ENCODE measurements around the gene CES4A. TPM values are rescaled to one million over a fixed set of nuclear protein-coding genes. Genes with fewer than 3 reads are reported as not detected.

Gene CES4A
- total and polyA plus RNA-seq, 9 of the 15 experiments (the other 6 are each of a cell fraction or from before 2014, with no cell fraction given), result 0.09 to 0.13 (median 0.11) TPM; not detected in 6

- POLR2A ChIA-PET, result interaction anchor here (0.6 kb wide), 1 partner anchor 271 kb away, joined by 3 read pairs; no protein-coding TSS in a partner anchor
- Histone ChIP-seq H3K9me1 (ENCODE audit: control insufficient read depth, insufficient read depth, low read length) (no peaks in the 10 kb centered on the region), H3K4me3 (no peak overlapping the region), H3K36me3 (ENCODE audit: control insufficient read depth, insufficient read depth, low read length) (peaks cover 15% of the 10 kb centered on the region; the same call in 1 of the 3 replicates), H3K27me3 (ENCODE audit: control insufficient read depth in 2 of 2, insufficient read depth in 2 of 2, low read length in 2 of 2) (no peaks in the 10 kb centered on the region), H3K4me2 (ENCODE audit: insufficient read depth, low read length) (no peak overlapping the region), H3K79me2 (ENCODE audit: control insufficient read depth, insufficient read depth, low read length) (no peaks in the 10 kb centered on the region), H3K9ac (ENCODE audit: insufficient read depth in 1 of 2, low read depth in 2 of 2, low read length in 2 of 2) (no peak overlapping the region; a peak in 1 of 4 replicates), H2AFZ (ENCODE audit: low read depth, low read length) (peak overlapping the region; percentile 51; the same call in 1 of the 2 replicates), H4K20me1 (replicated peaks; ENCODE audit: control insufficient read depth, insufficient read depth, low read length) (no peaks in the 10 kb centered on the region), H3K4me1 (replicated peaks in 1 of 2; ENCODE audit: control insufficient read depth in 2 of 2, insufficient read depth in 2 of 2, low read length in 2 of 2) (peaks cover 0 to 16% of the 10 kb centered on the region in 2 experiments; a peak in 1 of 5 replicates), H3K27ac (ENCODE audit: extremely low read depth, low read depth, low read length) (no peak overlapping the region), H3K9me3 (replicated peaks; ENCODE audit: control insufficient read depth, insufficient read depth, low read depth, low read length) (peaks cover 2% of the 10 kb centered on the region)
- DNase-seq (ENCODE audit: extremely low read depth in 1 of 4, low spot score in 3 of 4) (peak; percentile 81 to 89 (median 86)), ATAC-seq (peak; percentile 94), FAIRE-seq (peak; percentile 100)
- intact Hi-C loops (cut with micrococcal nuclease) (loop anchor here (2.0 to 5.0 kb wide), 3 partner anchors 29 to 155 kb away; no protein-coding TSS in a partner anchor), in situ Hi-C loops (cut with MboI) (no loop called here)
- CTCF ChIA-PET (ENCODE audit: low intra/inter-chr PET ratio), result interaction anchor here (0.7 to 2.4 kb wide), 3 partner anchors 53 to 331 kb away, joined by 4 to 9 read pairs (median 6); no protein-coding TSS in a partner anchor
- 21% methylated on average over 14 of the region's 23 CpGs for WGBS (ENCODE audit: insufficient coverage, low coverage, missing lambda C conversion rate)
- BruUV-seq (replicated peaks), result no TSS peak
- peak in 1 of 2 experiments; percentile 29; a peak in 1 of 4 replicates for TF ChIP-seq TBL1XR1 (IDR thresholded peaks at IDR 0.05; ENCODE audit: low read length in 2 of 2)
- TF ChIP-seq TAF1 (IDR thresholded peaks at IDR 0.05; ENCODE audit: control insufficient read depth, extremely low read depth, insufficient read depth, low read length, severe bottlenecking), result no peak
- peak; percentile 72 for TF ChIP-seq NFYB (IDR thresholded peaks at IDR 0.05; ENCODE audit: extremely low read depth, insufficient read length)
- 0 out of 2 replicates have a peak, but pooled peaks have one; percentile 9 for TF ChIP-seq THRB (CRISPR knock-in tag; conservative IDR thresholded peaks at IDR 0.05)
- 0 out of 2 replicates have a peak, but pooled peaks have one; percentile 14 for TF ChIP-seq XRCC5 (IDR thresholded peaks at IDR 0.05; ENCODE audit: low read depth, low read length)
- TF ChIP-seq ARID3A (IDR thresholded peaks at IDR 0.05; ENCODE audit: borderline replicate concordance, low read depth, low read length), result peak; percentile 73; the same call in 1 of the 2 replicates
- TF ChIP-seq RCOR1 (IDR thresholded peaks at IDR 0.05; ENCODE audit: borderline replicate concordance in 1 of 2, low read depth in 2 of 2, low read length in 2 of 2), result peak in 1 of 2 experiments; percentile 58; a peak in 1 of 4 replicates
- peak; percentile 72 for TF ChIP-seq CEBPB (tag; IDR thresholded peaks at IDR 0.05)
- no peak for TF ChIP-seq BCL6 (CRISPR knock-in tag; IDR thresholded peaks at IDR 0.05)
- no peak for TF ChIP-seq HDAC2 (IDR thresholded peaks at IDR 0.05)
- 0 out of 2 replicates have a peak, but pooled peaks have one; percentile 24 for TF ChIP-seq SMARCA4 (IDR thresholded peaks at IDR 0.05)
- no peak for TF ChIP-seq PREB (CRISPR knock-in tag; IDR thresholded peaks at IDR 0.05)
- TF ChIP-seq CTCF (IDR thresholded peaks at IDR 0.05 in 2 of 3, conservative IDR thresholded peaks at IDR 0.05 in 1 of 3; ENCODE audit: insufficient read depth in 2 of 3, low read depth in 1 of 3, low read length in 3 of 3), result peak; percentile 76 to 94 (median 92)
Measured at GRCh38 chr16:66947302-66948065, 40.9 kb upstream of the CES4A start.

All from K562 (cell line).